AG20443 (cell line): ENCODE data around the gene RCAN1.
"Not testable (repeated sequence)": the region's sequence is repeated elsewhere in the genome, so short reads cannot be mapped to it uniquely, and the experiment has no call there.

Experiments
- DNase-seq: peaks from one replicate; pipeline ENCODE4 v3.0.0; 2012; ENCODE audit warnings: low spot score, mixed read lengths

RCAN1 gene

GRCh38 chr21:34621434-34622350 lies 6.8 kb upstream of the RCAN1 start:
- DNase-seq, result no peak

- DNase-seq, result no peak
Measured at GRCh38 chr21:34619841-34620665, 5.1 kb upstream of the RCAN1 start.

GRCh38 chr21:34618941-34619340 lies 4.0 kb upstream of the RCAN1 start:
- no peak for DNase-seq

- no peak for DNase-seq
Measured at GRCh38 chr21:34617753-34618339, 2.9 kb upstream of the RCAN1 start.

- no peak for DNase-seq
Measured at GRCh38 chr21:34615487-34615814, 538 bp upstream of the RCAN1 start.

GRCh38 chr21:34613679-34614627 lies 960 bp downstream of the RCAN1 start:
- DNase-seq, result peak; percentile 43

GRCh38 chr21:34612557-34612956 lies 2.4 kb downstream of the RCAN1 start:
- DNase-seq, result no peak

- no peak for DNase-seq
Measured at GRCh38 chr21:34612056-34612455, 2.9 kb downstream of the RCAN1 start.

GRCh38 chr21:34611528-34611927 lies 3.4 kb downstream of the RCAN1 start:
- DNase-seq, result no peak

GRCh38 chr21:34609933-34610549 lies 4.9 kb downstream of the RCAN1 start:
- DNase-seq, result no peak

GRCh38 chr21:34609244-34609932 lies 5.5 kb downstream of the RCAN1 start:
- no peak for DNase-seq

GRCh38 chr21:34607376-34607775 lies 7.5 kb downstream of the RCAN1 start:
- DNase-seq, result not testable (repeated sequence)

- no peak for DNase-seq
Measured at GRCh38 chr21:34606621-34607020, 8.3 kb downstream of the RCAN1 start.

GRCh38 chr21:34606051-34606450 lies 8.9 kb downstream of the RCAN1 start:
- DNase-seq, result no peak

- DNase-seq, result not testable (repeated sequence)
Measured at GRCh38 chr21:34604956-34605355, 10.0 kb downstream of the RCAN1 start.

GRCh38 chr21:34604556-34604955 lies 10.4 kb downstream of the RCAN1 start:
- DNase-seq, result no peak

GRCh38 chr21:34603710-34604057 lies 11.2 kb downstream of the RCAN1 start:
- no peak for DNase-seq

GRCh38 chr21:34603002-34603709 lies 11.8 kb downstream of the RCAN1 start:
- peak; percentile 87 for DNase-seq

GRCh38 chr21:34602061-34602460 lies 12.9 kb downstream of the RCAN1 start:
- DNase-seq, result no peak

GRCh38 chr21:34599534-34600101 lies 15.3 kb downstream of the RCAN1 start:
- no peak for DNase-seq
